Embryonic facial prominence (tissue), 1 donor: ENCODE results near the gene ARHGEF28.

ENCODE experiments used
- DNase-seq: peaks from one replicate; pipeline ENCODE4 v3.0.0-alpha.2; 2016; ENCODE audit errors: extremely low spot score

Gene ARHGEF28

GRCh38 chr5:73776405-73776804, 150.4 kb downstream of the ARHGEF28 start:
- no peak for DNase-seq

GRCh38 chr5:73777192-73777591, 151.2 kb downstream of the ARHGEF28 start:
- DNase-seq = no peak

GRCh38 chr5:73780302-73781080, 154.5 kb downstream of the ARHGEF28 start:
- no peak for DNase-seq

DNA sequence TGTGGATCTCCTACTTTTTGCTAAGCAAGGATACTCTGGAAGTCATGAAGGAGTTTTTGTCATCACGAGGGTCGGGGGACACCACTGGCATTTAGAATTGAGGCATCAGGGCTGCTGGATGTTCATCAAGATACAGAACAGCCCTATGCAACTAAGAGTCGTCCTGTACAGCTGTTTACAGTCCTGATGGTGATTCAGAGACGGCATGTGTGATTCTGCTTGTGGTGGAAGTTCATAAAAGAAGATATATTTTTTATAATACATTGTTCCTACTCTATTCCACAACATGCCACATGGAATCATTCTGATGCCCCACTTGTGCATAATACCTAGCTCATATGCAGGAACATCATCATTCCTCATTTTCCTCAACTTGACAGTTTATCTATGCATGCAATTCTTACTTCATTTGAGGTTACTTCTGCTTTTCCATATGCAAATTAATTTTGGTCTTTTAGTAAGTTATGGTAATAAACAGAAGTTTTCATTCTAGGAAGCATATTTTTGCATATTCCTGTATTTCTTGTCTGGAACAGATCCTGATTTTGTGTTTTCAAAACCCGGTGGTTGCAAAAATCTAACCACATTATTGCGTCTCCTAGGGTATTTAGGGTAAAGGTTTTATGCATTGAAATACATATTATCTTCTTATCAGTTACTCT, 155.2 kb downstream of the ARHGEF28 start:
- DNase-seq = no peak

- no peak for DNase-seq
Observed at GRCh38 chr5:73783828-73784227, 157.8 kb downstream of the ARHGEF28 start.

- no peak for DNase-seq
Observed at GRCh38 chr5:73786043-73786831, 160.2 kb downstream of the ARHGEF28 start.

DNA sequence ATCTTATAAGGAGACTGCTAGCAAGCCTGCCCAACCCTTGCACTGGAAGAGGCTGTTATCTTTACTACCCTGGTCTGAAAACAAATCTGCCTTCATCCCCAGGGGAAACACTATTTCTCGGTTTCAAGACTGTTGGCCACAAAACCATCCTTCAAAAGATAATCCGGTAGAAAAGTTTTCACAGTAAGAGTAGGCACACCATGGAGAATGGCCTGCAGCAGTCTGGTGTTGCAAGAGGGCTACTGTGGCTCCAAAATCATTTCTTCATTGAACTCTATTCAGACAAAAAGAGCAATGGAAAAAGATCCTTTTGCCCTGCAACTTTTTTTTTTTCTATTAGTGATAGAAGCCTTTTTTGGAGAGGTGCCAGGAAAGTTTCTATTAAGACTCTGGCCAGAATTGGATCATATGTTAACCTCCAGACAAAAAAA, 163.9 kb downstream of the ARHGEF28 start:
- DNase-seq = no peak

DNA sequence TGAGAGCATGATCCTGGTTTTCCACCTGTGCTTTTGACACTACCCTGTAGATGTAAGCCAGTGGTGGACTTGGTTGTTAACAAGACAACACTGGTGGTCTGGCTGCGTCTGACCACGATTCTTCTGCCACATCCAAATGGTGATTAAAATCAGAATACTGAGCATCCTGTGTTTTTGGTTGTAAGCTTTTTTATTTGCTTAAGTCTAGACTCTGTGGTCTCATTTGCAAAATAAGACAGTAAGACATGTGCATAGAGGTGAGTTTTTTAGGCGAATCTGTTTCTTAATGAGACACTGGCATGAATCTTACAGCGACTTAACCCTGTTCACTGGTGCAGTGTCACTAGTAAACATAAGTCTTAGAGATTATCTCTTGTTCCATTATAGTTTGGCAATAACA, 165.4 kb downstream of the ARHGEF28 start:
- DNase-seq = no peak

DNA sequence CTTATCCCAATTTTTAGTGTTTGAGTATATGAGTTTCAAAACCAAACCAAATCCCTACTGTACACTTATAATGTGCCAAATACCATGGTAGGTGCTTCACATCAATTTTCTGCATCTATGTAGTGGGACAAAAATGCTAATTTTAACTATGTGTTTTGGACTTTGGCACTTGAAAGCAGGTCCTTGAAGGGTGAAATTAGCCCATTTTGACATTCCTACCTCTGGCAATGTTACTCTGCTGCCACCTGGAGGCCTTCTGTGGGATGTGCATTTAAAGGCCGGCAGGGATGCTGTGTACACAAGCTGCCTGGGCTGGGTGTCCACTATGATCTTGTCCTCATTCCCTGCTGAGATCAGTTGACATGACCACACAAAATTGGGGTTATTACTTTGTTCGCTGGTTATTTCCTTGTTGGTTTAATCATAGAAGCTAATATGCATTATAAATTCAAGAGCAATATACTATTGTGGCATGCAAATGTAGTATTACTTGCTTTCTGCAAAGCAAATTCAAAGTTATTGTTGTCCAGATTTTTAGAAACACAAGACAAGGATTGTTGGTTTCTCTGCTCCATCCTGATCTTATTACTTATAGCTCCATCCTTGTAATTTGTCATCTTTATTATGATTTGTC, 166.8 kb downstream of the ARHGEF28 start:
- peak; percentile 26 for DNase-seq

- DNase-seq = no peak
Observed at GRCh38 chr5:73793911-73794310, 167.9 kb downstream of the ARHGEF28 start.

- no peak for DNase-seq
Observed at GRCh38 chr5:73796164-73797131, 170.5 kb downstream of the ARHGEF28 start.

DNA sequence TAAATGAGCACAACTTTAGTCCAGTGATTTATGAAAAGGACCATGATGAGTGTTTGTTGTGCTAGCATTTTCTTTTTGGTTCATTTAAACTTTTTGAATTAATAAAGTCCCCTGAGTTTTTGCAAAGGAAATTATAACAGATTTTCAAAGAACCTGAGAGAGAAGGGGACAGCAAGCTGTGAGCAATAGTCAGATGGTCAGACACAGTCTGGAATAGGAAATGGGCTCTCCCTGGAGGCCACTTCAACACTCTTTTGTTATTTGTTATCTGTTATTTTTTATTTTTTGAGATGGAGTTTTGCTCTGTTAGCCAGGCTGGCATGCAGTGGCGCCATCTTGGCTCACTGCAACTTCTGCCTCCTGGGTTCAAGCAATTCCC, 171.1 kb downstream of the ARHGEF28 start:
- no peak for DNase-seq

- no peak for DNase-seq
Observed at GRCh38 chr5:73799401-73799972, 173.5 kb downstream of the ARHGEF28 start.

DNA sequence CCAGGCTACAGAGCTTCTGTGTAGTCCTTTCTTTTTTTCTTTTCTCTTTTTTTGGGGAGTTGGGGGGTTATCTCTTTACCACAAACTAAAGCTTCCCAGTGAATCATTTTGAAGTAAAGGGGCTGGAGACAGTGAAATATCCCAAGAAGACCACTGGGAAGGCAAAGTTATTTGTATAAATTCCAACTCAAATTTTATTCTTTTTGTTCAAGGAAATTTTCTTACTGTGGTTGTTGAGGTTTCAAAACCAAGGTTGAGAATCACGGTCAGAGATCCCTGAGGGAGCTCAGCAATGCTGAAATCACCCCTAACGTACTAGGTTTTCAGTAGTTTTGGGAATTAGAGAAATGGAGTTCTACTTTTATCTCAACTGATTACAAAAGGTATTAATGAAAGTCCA, 175.7 kb downstream of the ARHGEF28 start:
- DNase-seq = no peak

GRCh38 chr5:73805449-73805848, 179.5 kb downstream of the ARHGEF28 start:
- DNase-seq = no peak

DNA sequence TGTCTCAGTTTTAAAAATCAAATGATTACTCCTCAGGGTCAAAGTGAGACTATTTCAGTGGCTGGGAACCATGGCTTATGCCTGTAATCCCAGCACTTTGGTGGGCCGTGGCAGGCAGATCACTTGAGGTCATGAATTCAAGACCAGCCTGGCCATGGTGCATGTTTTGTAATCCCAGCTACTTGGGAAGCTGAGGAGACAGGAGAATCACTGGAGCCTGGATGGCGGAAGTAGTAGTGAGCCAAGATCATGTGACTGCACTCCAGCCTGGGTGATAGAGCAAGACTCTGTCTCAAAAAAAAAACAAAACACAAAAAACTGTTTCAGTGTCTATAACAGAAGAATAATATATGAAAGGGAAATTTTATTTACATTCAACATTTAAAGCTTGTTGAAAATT, 182.9 kb downstream of the ARHGEF28 start:
- DNase-seq = no peak

GRCh38 chr5:73810429-73810828, 184.4 kb downstream of the ARHGEF28 start:
- no peak for DNase-seq

DNA sequence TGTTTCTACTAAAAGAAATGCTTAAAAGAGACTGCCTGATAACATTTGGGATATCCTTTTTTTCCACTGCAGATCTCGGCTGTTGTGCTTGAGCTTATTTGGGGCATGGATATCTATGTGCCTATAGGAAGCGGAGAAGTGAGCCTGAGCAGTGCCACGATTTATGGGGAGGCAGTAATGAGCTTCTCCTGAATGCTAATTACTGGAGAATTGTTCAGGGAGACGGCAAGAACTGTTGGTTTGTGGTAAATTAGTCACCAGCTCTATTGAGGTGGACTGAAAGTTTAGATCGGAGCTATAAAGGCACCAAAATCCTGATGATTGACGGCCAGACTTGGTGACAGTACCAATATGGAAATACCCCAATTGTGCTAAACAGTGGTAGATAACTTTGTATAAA, 186.5 kb downstream of the ARHGEF28 start:
- DNase-seq = no peak

DNA sequence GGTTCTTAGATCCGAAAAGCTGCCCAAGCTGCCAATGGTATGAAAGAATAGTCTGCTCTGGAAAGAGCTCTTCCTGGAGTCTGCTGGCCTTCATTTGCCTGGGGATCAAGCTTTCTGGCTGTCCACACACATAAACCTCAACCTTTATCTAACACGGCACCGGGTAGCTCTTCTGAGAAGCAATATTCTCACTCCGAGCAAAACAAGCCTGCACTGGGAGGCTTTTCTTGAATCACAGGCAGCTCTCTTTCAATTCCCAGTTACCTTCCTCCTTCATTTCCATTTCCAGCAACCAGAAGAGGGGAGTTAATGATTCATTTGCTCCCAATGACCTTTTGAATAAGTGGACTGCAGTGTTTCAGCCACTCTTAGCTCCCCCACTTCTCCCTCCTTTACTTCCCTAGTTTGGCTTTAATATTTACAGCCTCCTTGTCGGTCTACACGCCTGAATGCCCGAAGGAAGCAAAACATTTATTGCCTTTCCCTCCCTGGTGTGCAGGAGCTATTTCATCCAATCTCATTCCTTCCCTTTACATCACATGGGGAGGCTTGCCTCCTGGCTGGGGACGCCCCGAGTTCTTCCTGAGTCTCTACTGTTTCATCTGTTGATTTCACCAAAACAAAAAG, 187.1 kb downstream of the ARHGEF28 start:
- no peak for DNase-seq

- DNase-seq = no peak
Observed at GRCh38 chr5:73814233-73814846, 188.3 kb downstream of the ARHGEF28 start.
